BLaER1 treated with 17β-estradiol and CSF1 and Interleukin-3, amounts not matched to agents 10 nM and 100 nM (cell line): ENCODE data around the gene FAM83E.
A peak's percentile ranks its signal among the peaks of the same experiment; 100 is the strongest.

ENCODE experiments used
- H3K27ac ChIP-seq, 11 experiments: shearing (Covaris generic); formaldehyde crosslinking; 2 replicates each; pipeline ENCODE4 v1.8.1; 2022
- H3K27me3 ChIP-seq, 11 experiments: shearing (Covaris generic); formaldehyde crosslinking; 2 replicates each; pipeline ENCODE4 v1.8.1; 2022
- H3K36me3 ChIP-seq, 11 experiments: shearing (Covaris generic); formaldehyde crosslinking; 2 replicates each; pipeline ENCODE4 v1.8.1; 2022
- H3K4me1 ChIP-seq, 10 experiments: shearing (Covaris generic); formaldehyde crosslinking; 2 replicates each; pipeline ENCODE4 v1.8.1; 2022
- H3K4me2 ChIP-seq, 11 experiments: shearing (Covaris generic); formaldehyde crosslinking; 2 replicates each; pipeline ENCODE4 v1.8.1; 2022
- H3K4me3 ChIP-seq, 10 experiments: shearing (Covaris generic); formaldehyde crosslinking; 2 replicates each; pipeline ENCODE4 v1.8.1; 2022
- H3K9ac ChIP-seq, 11 experiments: shearing (Covaris generic); formaldehyde crosslinking; 2 replicates each; pipeline ENCODE4 v1.8.1; 2022
- H3K9me3 ChIP-seq, 11 experiments: shearing (Covaris generic); formaldehyde crosslinking; replicated peaks in 1 of 11; 2 replicates each; pipeline ENCODE4 v1.8.1; 2022
- H4K20me1 ChIP-seq, 11 experiments: shearing (Covaris generic); formaldehyde crosslinking; 2 replicates each; pipeline ENCODE4 v1.8.1; 2022
- Cebpa-rat ChIP-seq, 11 experiments: shearing (Covaris generic); IDR thresholded peaks; 2 replicates each; pipeline ENCODE4 v1.8.1; 2022

Gene FAM83E

DNA sequence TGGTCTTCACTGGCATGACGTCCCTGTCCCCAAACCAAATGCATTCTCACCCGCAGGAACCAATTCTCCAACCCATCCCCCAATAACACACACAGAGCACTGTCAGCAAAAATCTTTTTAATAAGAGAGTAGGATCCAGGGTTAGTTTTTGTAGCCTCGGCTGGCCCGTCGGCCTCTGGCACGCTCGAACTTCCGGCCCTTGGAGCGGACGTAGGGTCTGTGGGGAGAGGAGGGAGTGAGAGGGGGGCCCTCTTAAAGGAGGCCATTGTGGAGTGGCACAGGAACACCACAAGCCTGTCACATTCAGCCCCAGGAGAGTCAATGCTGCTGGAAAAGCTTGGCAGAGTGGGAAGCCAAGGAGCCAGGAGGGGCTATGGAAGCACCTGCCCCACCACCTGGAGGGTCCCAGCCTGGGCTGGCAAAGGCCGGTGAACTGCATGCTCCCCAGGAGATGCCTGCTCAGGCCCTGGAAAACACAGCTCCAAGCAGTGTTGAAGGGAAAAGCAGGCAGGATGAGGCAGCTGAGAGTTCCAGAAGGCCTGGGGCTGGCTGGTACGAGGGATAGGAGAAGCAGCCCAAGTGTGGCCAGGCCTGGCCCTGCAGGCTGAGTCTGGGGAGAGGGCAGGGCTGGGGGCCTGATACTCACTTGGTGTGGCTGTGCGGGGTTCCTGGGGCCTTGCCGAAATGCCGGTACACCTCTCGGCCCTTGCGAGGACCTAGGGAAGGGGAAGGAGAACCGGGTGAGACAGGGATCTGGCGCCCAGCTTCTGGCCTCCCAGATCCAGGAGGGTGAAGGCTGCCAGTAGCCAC lies 560 bp upstream of the FAM83E start:
- Histone ChIP-seq H3K36me3 (peaks cover 38 to 58% (median 47%) of the 10 kb centered on the region in 11 experiments), H3K27ac (peak overlapping the region in 4 of 11 experiments; percentile 4 to 97 (median 54); a peak in 2 of 22 replicates), H3K9ac (peak overlapping the region; percentile 93 to 100 (median 98); a peak in 20 of 22 replicates), H3K4me1 (peaks cover 40 to 61% (median 43%) of the 10 kb centered on the region in 10 experiments), H3K4me2 (peak overlapping the region in 10 of 11 experiments; percentile 95 to 99 (median 98); a peak in 16 of 22 replicates), H4K20me1 (peaks cover 40 to 71% (median 61%) of the 10 kb centered on the region in 11 experiments), H3K9me3 (no peaks in the 10 kb centered on the region), H3K4me3 (peak overlapping the region in 4 of 10 experiments; percentile 86 to 94 (median 92); a peak in 3 of 20 replicates), H3K27me3 (no peaks in the 10 kb centered on the region)
- TF ChIP-seq Cebpa-rat (IDR thresholded peaks at IDR 0.05), result no peak

DNA sequence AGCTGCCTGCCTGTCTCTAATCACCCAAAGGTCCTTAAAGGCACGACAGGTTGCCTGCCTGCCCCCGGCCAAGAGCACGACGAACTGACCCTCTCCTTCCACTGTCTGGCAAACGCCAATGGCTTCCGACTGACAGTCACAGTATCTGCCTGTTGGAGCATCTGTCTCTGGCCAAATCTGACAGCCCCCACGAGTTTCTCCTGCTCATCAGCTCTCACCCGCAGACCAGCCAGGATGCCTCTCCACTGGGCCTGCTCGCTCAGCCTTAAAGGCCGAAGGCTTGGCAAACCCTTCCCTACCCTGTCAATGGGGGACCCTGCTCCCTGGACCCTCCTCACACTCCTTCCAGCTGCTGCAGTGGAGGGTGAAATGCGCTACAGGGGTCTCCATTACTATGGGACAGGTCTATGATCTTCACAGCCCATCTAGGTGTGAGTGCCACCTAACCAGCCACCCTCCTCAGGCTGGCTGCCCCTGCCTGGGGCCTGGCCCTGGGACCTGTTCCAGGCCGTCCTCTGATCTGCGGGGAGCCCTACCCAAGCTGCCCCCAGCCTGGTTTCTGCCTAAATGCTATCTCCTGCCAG lies 932 bp downstream of the FAM83E start:
- Histone ChIP-seq H3K36me3 (peaks cover 38 to 58% (median 47%) of the 10 kb centered on the region in 11 experiments), H3K27ac (peak overlapping the region in 5 of 11 experiments; percentile 9 to 53 (median 23); a peak in 5 of 22 replicates)

DNA sequence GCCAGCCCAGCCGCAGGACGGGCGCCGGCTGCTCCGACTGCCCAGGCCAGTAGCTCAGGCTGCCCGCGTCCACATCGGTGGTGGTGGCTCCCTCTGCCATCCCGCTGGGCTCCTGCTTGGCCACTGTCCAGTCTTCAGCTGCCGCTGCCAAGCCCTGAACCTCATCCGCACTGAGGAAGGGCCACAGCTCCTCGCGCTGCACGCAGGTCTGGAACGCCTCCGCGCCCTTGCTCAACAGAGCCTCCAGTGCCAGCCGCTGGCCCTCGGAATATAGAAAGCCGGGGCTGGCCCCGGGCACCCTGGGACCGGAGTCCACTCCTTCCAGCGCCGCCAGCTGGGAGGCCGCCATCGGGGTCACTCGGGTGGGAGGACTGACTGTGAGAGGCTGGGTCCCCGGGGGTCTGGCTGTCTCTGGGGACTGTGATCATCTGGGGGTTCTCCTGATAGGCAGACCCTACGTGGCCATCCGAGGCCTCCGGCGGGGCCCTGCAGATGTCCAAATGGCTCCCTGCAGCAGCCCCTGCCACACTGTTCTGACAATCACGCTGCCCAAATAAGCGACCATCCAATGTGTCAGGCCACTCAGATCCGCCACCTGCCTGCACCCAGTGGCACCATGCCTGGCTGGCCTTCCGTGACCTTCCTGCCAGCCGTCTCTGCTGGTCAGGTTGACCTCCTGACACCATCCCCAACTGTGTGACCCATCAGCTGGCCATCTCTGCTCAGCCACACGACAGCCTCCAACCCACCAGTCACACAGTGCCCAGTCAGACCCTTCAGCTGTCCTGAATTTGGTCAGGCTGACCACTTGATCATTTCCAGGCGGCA lies 1.6 kb downstream of the FAM83E start:
- H3K9me3 ChIP-seq, result no peaks in the 10 kb centered on the region
- H3K27me3 ChIP-seq, result no peaks in the 10 kb centered on the region
- peaks cover 37 to 56% (median 45%) of the 10 kb centered on the region in 11 experiments for H3K36me3 ChIP-seq
- no peak overlapping the region for H3K4me3 ChIP-seq
- peaks cover 36 to 66% (median 56%) of the 10 kb centered on the region in 11 experiments for H4K20me1 ChIP-seq
- H3K4me2 ChIP-seq, result no peak overlapping the region
- H3K4me1 ChIP-seq, result peaks cover 38 to 61% (median 47%) of the 10 kb centered on the region in 10 experiments
- peak overlapping the region in 3 of 11 experiments; percentile 9 to 48 (median 23); a peak in 2 of 22 replicates for H3K27ac ChIP-seq
- no peak for TF ChIP-seq Cebpa-rat (IDR thresholded peaks at IDR 0.05)
- peak overlapping the region in 6 of 11 experiments; percentile 12 to 37 (median 25); a peak in 5 of 22 replicates for H3K9ac ChIP-seq

More for the DNA sequence above, 932 bp downstream of the FAM83E start:
- Histone ChIP-seq H3K27me3 (no peaks in the 10 kb centered on the region), H3K4me3 (no peak overlapping the region), H3K4me2 (0 out of 22 replicates have a peak overlapping the region, but pooled peaks of 1 of the 11 experiments have one; percentile 8), H3K9me3 (no peaks in the 10 kb centered on the region), H3K4me1 (peaks cover 36 to 57% (median 41%) of the 10 kb centered on the region in 10 experiments), H3K9ac (peak overlapping the region in 7 of 11 experiments; percentile 4 to 38 (median 32); a peak in 7 of 22 replicates), H4K20me1 (peaks cover 40 to 71% (median 61%) of the 10 kb centered on the region in 11 experiments)
- no peak for TF ChIP-seq Cebpa-rat (IDR thresholded peaks at IDR 0.05)

DNA sequence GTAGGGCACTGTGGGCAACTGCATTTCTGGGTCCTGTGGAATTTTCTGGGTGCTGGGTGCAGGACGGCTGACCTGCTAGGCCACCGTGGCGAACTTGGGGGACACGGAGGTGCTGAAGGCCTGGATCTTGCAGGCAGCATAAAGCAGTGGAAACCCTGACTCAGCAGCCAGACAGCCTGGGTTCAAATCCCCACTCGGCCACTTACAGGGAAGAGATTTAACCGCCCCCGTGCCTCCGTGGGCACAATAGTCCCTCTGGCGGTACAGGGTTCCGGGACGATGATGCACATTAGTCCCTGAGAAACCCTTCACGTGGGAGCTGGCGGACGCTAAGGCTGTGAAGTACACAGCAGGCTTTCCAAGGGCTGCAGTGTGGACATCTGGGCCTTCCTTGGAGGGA lies 3.0 kb downstream of the FAM83E start:
- Histone ChIP-seq H3K4me1 (peaks cover 25 to 51% (median 36%) of the 10 kb centered on the region in 10 experiments), H3K4me3 (no peak overlapping the region), H3K36me3 (peaks cover 23 to 42% (median 32%) of the 10 kb centered on the region in 11 experiments), H3K27me3 (no peaks in the 10 kb centered on the region), H3K9ac (peak overlapping the region in 2 of 11 experiments; percentile 16 to 17; a peak in 3 of 22 replicates), H3K9me3 (no peaks in the 10 kb centered on the region), H3K27ac (peak overlapping the region in 2 of 11 experiments; percentile 5 to 27; a peak in 3 of 22 replicates), H3K4me2 (no peak overlapping the region), H4K20me1 (peaks cover 22 to 52% (median 42%) of the 10 kb centered on the region in 11 experiments)
- TF ChIP-seq Cebpa-rat (IDR thresholded peaks at IDR 0.05), result no peak

DNA sequence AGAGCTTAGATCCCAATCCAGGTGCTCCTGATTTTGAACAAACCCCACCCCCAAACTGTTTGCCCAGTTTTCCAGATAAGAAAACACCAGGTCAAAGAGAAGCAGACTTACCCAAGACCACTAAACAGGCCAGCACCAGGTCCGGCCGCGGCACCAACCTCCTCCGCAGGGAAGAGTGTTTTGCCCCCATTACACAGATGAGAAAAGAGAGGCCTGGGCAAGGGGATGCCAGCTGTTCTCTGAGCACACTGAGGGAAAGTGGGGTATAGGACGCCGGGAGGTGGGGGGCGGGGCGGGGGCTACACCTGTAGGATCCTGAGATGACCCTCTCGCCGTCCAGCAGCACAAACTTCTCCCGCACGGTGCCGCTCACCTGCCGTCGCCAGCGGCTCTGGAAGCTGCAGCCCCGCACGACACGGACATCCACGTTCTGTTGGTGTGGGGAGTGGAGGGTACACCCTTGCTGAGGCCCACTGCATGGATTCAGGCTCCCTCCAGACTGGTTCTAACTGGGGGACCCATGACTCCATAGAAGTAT lies 5.2 kb downstream of the FAM83E start:
- Histone ChIP-seq H3K4me3 (no peak overlapping the region), H3K4me2 (peak overlapping the region in 7 of 11 experiments; percentile 40 to 61 (median 49); a peak in 8 of 22 replicates), H3K36me3 (peaks cover under 1 to 20% (median 9%) of the 10 kb centered on the region in 11 experiments; a peak in 18 of 22 replicates), H3K9ac (peak overlapping the region in 7 of 11 experiments; percentile 46 to 67 (median 60); a peak in 7 of 22 replicates), H3K9me3 (no peaks in the 10 kb centered on the region), H3K4me1 (peaks cover 6 to 29% (median 16%) of the 10 kb centered on the region in 10 experiments; a peak in 15 of 20 replicates), H4K20me1 (peaks cover 0 to 30% (median 20%) of the 10 kb centered on the region in 11 experiments; a peak in 20 of 22 replicates), H3K27me3 (no peaks in the 10 kb centered on the region), H3K27ac (peak overlapping the region in 3 of 11 experiments; percentile 48 to 56 (median 51); a peak in 4 of 22 replicates)
- no peak for TF ChIP-seq Cebpa-rat (IDR thresholded peaks at IDR 0.05)

DNA sequence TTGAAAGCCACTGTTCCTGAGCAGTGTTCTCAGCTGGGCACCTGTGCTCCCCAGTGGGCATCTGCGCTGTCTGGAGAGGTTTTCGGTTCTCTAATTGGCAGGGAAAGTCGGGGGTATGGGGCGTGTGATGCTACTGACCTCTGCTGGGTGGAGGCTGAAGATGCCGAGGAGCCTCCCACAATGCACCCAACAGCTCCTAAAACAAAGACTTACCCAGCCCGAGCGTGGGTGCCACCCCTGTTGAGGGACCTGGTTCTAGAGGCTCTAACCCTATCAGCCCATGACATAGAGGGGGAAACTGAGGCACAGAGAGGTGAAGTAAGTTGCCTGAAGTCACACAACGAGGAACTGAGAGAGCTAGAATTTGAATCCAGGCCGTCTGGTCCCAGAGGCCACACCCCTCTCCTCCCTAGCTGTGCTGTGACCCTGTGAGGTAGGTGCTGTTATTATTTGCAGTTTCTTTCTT lies 6.0 kb downstream of the FAM83E start:
- H3K4me2 ChIP-seq, result peak overlapping the region; percentile 36 to 75 (median 49); a peak in 21 of 22 replicates
- H3K27me3 ChIP-seq, result no peaks in the 10 kb centered on the region
- no peak overlapping the region; a peak in 1 of 20 replicates for H3K4me3 ChIP-seq
- H3K27ac ChIP-seq, result peak overlapping the region in 8 of 11 experiments; percentile 40 to 67 (median 56); a peak in 15 of 22 replicates
- H3K4me1 ChIP-seq, result peaks cover 6 to 26% (median 16%) of the 10 kb centered on the region in 10 experiments; a peak in 15 of 20 replicates
- TF ChIP-seq Cebpa-rat (IDR thresholded peaks at IDR 0.05), result no peak
- no peaks in the 10 kb centered on the region for H3K9me3 ChIP-seq
- peaks cover 0 to 12% (median 9%) of the 10 kb centered on the region in 11 experiments; a peak in 7 of 22 replicates for H3K36me3 ChIP-seq
- peaks cover 0 to 22% (median 12%) of the 10 kb centered on the region in 11 experiments; a peak in 18 of 22 replicates for H4K20me1 ChIP-seq
- H3K9ac ChIP-seq, result peak overlapping the region in 10 of 11 experiments; percentile 40 to 67 (median 55); a peak in 16 of 22 replicates

DNA sequence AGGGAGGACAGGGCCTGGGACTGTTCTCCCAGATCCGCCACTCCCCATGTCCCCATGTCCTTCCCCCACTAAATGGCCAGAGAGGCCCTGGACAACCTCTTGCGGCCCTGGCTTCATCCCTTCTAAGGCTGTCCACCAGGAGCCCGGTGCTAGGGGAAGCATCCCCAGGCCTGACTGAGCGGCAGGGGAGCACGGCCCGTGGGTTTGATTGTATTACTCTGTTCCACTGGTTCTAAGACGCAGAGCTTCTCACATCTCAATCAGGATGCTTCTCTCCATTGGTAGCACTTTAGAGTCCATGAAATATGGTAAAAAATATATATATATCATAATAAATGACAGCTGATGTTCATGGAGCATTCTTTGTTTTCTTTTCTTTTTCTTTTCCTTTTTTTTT lies 7.5 kb downstream of the FAM83E start:
- no peak for TF ChIP-seq Cebpa-rat (IDR thresholded peaks at IDR 0.05)
- no peak overlapping the region for H3K4me2 ChIP-seq
- 0 out of 22 replicates have a peak overlapping the region, but pooled peaks of 1 of the 11 experiments have one; percentile 3 for H3K9ac ChIP-seq
- no peaks in the 10 kb centered on the region for H3K9me3 ChIP-seq
- H3K36me3 ChIP-seq, result no peaks in the 10 kb centered on the region
- no peak overlapping the region; a peak in 1 of 22 replicates for H3K27ac ChIP-seq
- peaks cover 0 to 7% (median 0%) of the 10 kb centered on the region in 11 experiments; a peak in 1 of 22 replicates for H4K20me1 ChIP-seq
- no peak overlapping the region for H3K4me3 ChIP-seq
- no peaks in the 10 kb centered on the region for H3K27me3 ChIP-seq
- H3K4me1 ChIP-seq, result peaks cover 7 to 17% (median 12%) of the 10 kb centered on the region in 10 experiments; a peak in 17 of 20 replicates
